B cell (primary cell): ENCODE data around the gene EIF5. TPM values are rescaled to one million over a fixed set of nuclear protein-coding genes. Genes with fewer than 3 reads are reported as not detected.

ENCODE experiments used
- ATAC-seq: fragments of 200-7000 bp; cut with Tn5 transposase; one replicate; pipeline ENCODE4 v1.10.0; 2021; ENCODE audit warnings: low read depth, mild to moderate bottlenecking, moderate number of reproducible peaks, moderate library complexity
- CTCF ChIA-PET: fragments of 350-600 bp; sonication (Branson Sonifier 250); formaldehyde crosslinking; loops from one replicate; lab custom pipeline; 2021; ENCODE audit warnings: antibody characterized with exemption, inconsistent platforms; lab: Charles Lee
- POLR2A ChIA-PET: fragments of 350-600 bp; sonication (Branson Sonifier 250); formaldehyde crosslinking; loops from one replicate; lab custom pipeline; 2021; ENCODE audit warnings: antibody characterized with exemption; lab: Charles Lee
- DNase-seq: peaks from one replicate; pipeline ENCODE4 v3.0.0; 2013
- H2AFZ ChIP-seq: 2 replicates; pipeline ENCODE4 v1.6.1; 2012; ENCODE audit warnings: mild to moderate bottlenecking, low read depth, low read length; ENCODE audit not compliant: insufficient read depth, poor library complexity, severe bottlenecking
- H3K27ac ChIP-seq, 2 donors: 1 replicate in 1 of 2; 2 replicates in 1 of 2; pipeline ENCODE4 v1.5.1; 2012 to 2013; ENCODE audit warnings: low read length in 2 of 2, mild to moderate bottlenecking in 2 of 2, moderate library complexity in 1 of 2
- H3K27me3 ChIP-seq, 4 experiments: fragments of 200-600 bp in 1 of 4; sonication (generic) in 1 of 4; replicated peaks in 1 of 4; 1 replicate in 2 of 4; 2 replicates in 2 of 4; pipeline versions ENCODE4 v1.6.1 to v1.7.0; 2013 to 2016; ENCODE audit warnings: low read length in 3 of 4, mild to moderate bottlenecking in 2 of 4, mixed read lengths in 1 of 4, moderate library complexity in 1 of 4; ENCODE audit not compliant: insufficient read depth in 4 of 4, control insufficient read depth in 3 of 4; ENCODE audit errors: control extremely low read depth in 1 of 4
- H3K36me3 ChIP-seq, 2 experiments: replicated peaks in 1 of 2; 1 replicate in 1 of 2; 2 replicates in 1 of 2; pipeline versions ENCODE4 v1.6.1 to v1.7.1; 2013; ENCODE audit warnings: low read length in 1 of 2; ENCODE audit not compliant: insufficient read depth in 2 of 2, control insufficient read depth in 1 of 2; ENCODE audit errors: control extremely low read depth in 1 of 2, extremely low read depth in 1 of 2
- H3K4me1 ChIP-seq, 2 donors: fragments of 200-600 bp in 1 of 2; sonication (generic) in 1 of 2; 1 replicate in 1 of 2; 2 replicates in 1 of 2; pipeline versions ENCODE4 v1.5.1 to v1.6.1; 2013 to 2017; ENCODE audit warnings: low read length in 2 of 2; ENCODE audit not compliant: control insufficient read depth in 2 of 2, insufficient read depth in 2 of 2
- H3K4me2 ChIP-seq: replicated peaks from 2 replicates; pipeline ENCODE3; 2012; ENCODE audit warnings: mild to moderate bottlenecking, low read depth, low read length; ENCODE audit not compliant: poor library complexity, severe bottlenecking
- H3K4me3 ChIP-seq, 5 experiments: fragments of 200-600 bp in 1 of 5; sonication (generic) in 1 of 5; 1 replicate in 3 of 5; 2 replicates in 2 of 5; pipeline versions ENCODE4 v1.5.1 to v1.7.0; 2011 to 2016; ENCODE audit warnings: low read length in 4 of 5, mild to moderate bottlenecking in 4 of 5, low read depth in 2 of 5, control low read depth in 1 of 5, moderate library complexity in 1 of 5; ENCODE audit not compliant: insufficient read depth in 1 of 5; ENCODE audit errors: control extremely low read depth in 1 of 5, extremely low read depth in 1 of 5
- H3K79me2 ChIP-seq: fragments of 200-600 bp; sonication (generic); one replicate; pipeline ENCODE4 v1.6.0; 2016; ENCODE audit warnings: low read length; ENCODE audit not compliant: control insufficient read depth, insufficient read depth
- H3K9ac ChIP-seq: fragments of 200-600 bp; sonication (generic); 2 replicates; pipeline ENCODE4 v1.6.1; 2017; ENCODE audit warnings: mild to moderate bottlenecking, low read length, moderate library complexity
- H3K9me3 ChIP-seq, 3 donors: one replicate each; pipeline versions ENCODE4 v1.6.1 to v1.7.1; 2013; ENCODE audit warnings: low read length in 2 of 3; ENCODE audit not compliant: control insufficient read depth in 2 of 3, insufficient read depth in 1 of 3; ENCODE audit errors: control extremely low read depth in 1 of 3
- H4K20me1 ChIP-seq: 2 replicates; pipeline ENCODE4 v1.6.0; 2012; ENCODE audit warnings: mild to moderate bottlenecking, low read length; ENCODE audit not compliant: insufficient read depth, control insufficient read depth, poor library complexity, severe bottlenecking
- H3K27ac Mint-ChIP-seq: one replicate; pipeline ENCODE4 v1.8.0; 2021; ENCODE audit warnings: mixed read lengths
- H3K27me3 Mint-ChIP-seq: one replicate; pipeline ENCODE4 v1.8.0; 2021; ENCODE audit warnings: mixed read lengths
- H3K4me1 Mint-ChIP-seq: one replicate; pipeline ENCODE4 v1.8.0; 2021; ENCODE audit warnings: mixed read lengths
- H3K4me3 Mint-ChIP-seq: one replicate; pipeline ENCODE4 v1.8.0; 2021; ENCODE audit warnings: mixed read lengths
- H3K9me3 Mint-ChIP-seq: one replicate; pipeline ENCODE4 v1.8.0; 2022; ENCODE audit warnings: mixed read lengths; ENCODE audit not compliant: insufficient read depth
- CTCF ChIP-seq: fragments of 200-600 bp; IDR thresholded peaks from one replicate; pipeline ENCODE4 v1.8.0; 2022; ENCODE audit warnings: antibody characterized with exemption, mild to moderate bottlenecking
- EZH2 ChIP-seq: IDR thresholded peaks from 2 replicates; pipeline ENCODE4 v1.6.1; 2012; ENCODE audit warnings: borderline replicate concordance, low read depth, mild to moderate bottlenecking, moderate library complexity, low read length; ENCODE audit not compliant: insufficient read depth, poor library complexity, severe bottlenecking
- WGBS: methylation state at CpG from one replicate; pipeline ENCODE4 v1.1.5; 2013; ENCODE audit warnings: missing lambda C conversion rate; ENCODE audit not compliant: insufficient coverage; 5-methylcytosine and 5-hydroxymethylcytosine counted together
- intact Hi-C: fragments of 100-400 bp; cut with micrococcal nuclease; formaldehyde crosslinking; loops from one replicate; pipeline ENCODE4 v1.10.0; 2022
- polyA plus RNA-seq: library from polyadenylated mRNA; depleted of rRNA; stranded (reverse); fragments of >200 nt; gene quantifications from 2 replicates; pipeline ENCODE4 v1.2.3, GENCODE V29; 2012
- total RNA-seq, 2 donors: library from RNA; stranded (reverse); fragments of 120-200 nt in 1 of 2; gene quantifications; 1 replicate in 1 of 2; 2 replicates in 1 of 2; pipeline versions ENCODE4 v1.2.3 to v1.2.4, GENCODE V29; 2013 to 2022

Gene EIF5
- total and polyA plus RNA-seq, 2 donors (not counting 1 experiment from before 2014, with no cell fraction given): 206 to 314 TPM

- no peaks in the 10 kb centered on the region for H3K4me1 ChIP-seq
- WGBS: 88% methylated on average over 11 of the region's 11 CpGs
- no peaks in the 10 kb centered on the region for H4K20me1 ChIP-seq
- H3K27ac ChIP-seq: no peak overlapping the region
- no peak for DNase-seq
- H3K4me2 ChIP-seq: no peak overlapping the region
- H3K27me3 Mint-ChIP-seq: peaks cover 10% of the 10 kb centered on the region
- H3K36me3 ChIP-seq: no peaks in the 10 kb centered on the region
- no peak overlapping the region for H3K4me3 ChIP-seq
- CTCF ChIA-PET: no interaction called here
- no peak for TF ChIP-seq EZH2
- no peak for TF ChIP-seq CTCF
- no peak overlapping the region for H2AFZ ChIP-seq
- H3K27me3 ChIP-seq: peaks cover 0 to 14% (median 0%) of the 10 kb centered on the region in 4 experiments
- H3K4me1 Mint-ChIP-seq: no peaks in the 10 kb centered on the region
- no peak overlapping the region for H3K9ac ChIP-seq
- no peak overlapping the region for H3K27ac Mint-ChIP-seq
- POLR2A ChIA-PET: no interaction called here
- ATAC-seq: no peak
- no peak overlapping the region for H3K4me3 Mint-ChIP-seq
- intact Hi-C loops: no loop called here
- no peaks in the 10 kb centered on the region for H3K9me3 Mint-ChIP-seq
- H3K79me2 ChIP-seq: no peaks in the 10 kb centered on the region
- no peaks in the 10 kb centered on the region for H3K9me3 ChIP-seq
Observed at GRCh38 chr14:103374121-103374520, 40.1 kb downstream of the EIF5 start.

- no peaks in the 10 kb centered on the region for H3K4me1 Mint-ChIP-seq
- DNase-seq (no peak), ATAC-seq (no peak)
- H3K9me3 ChIP-seq: no peaks in the 10 kb centered on the region
- peaks cover 0 to 15% (median 0%) of the 10 kb centered on the region in 4 experiments for H3K27me3 ChIP-seq
- H3K9me3 Mint-ChIP-seq: peaks cover 3% of the 10 kb centered on the region
- no peaks in the 10 kb centered on the region for H4K20me1 ChIP-seq
- ChIA-PET POLR2A (interaction anchor here (0.6 to 1.2 kb wide), 2 partner anchors 8 to 12 kb away, joined by 3 read pairs; partner anchors contain the start of gene MARK3), CTCF (interaction anchor here (7.0 kb wide), 1 partner anchor 14 kb away, joined by 44 read pairs; no protein-coding TSS in a partner anchor)
- no peak overlapping the region for H3K27ac Mint-ChIP-seq
- H3K27ac ChIP-seq: no peak overlapping the region
- H3K4me2 ChIP-seq: no peak overlapping the region
- no peak overlapping the region for H3K4me3 Mint-ChIP-seq
- H2AFZ ChIP-seq: no peak overlapping the region
- H3K4me3 ChIP-seq: no peak overlapping the region
- TF ChIP-seq EZH2: no peak
- no peak for TF ChIP-seq CTCF
- intact Hi-C loops: no loop called here
- no peaks in the 10 kb centered on the region for H3K36me3 ChIP-seq
- no peak overlapping the region for H3K9ac ChIP-seq
- no peaks in the 10 kb centered on the region for H3K79me2 ChIP-seq
- WGBS: 100% methylated on average over 2 of the region's 2 CpGs
- H3K4me1 ChIP-seq: no peaks in the 10 kb centered on the region
- H3K27me3 Mint-ChIP-seq: peaks cover 22% of the 10 kb centered on the region
Observed at GRCh38 chr14:103377522-103378037, 43.5 kb downstream of the EIF5 start.
